HT1080 (cell line): Measurements from ENCODE around the gene ULK4. TPM values are rescaled to one million over a fixed set of nuclear protein-coding genes. Genes with fewer than 3 reads are reported as not detected.
A peak's percentile ranks its signal among the peaks of the same experiment; 100 is the strongest.

Source experiments
- DNase-seq: peaks from one replicate; pipeline ENCODE4 v3.0.0-alpha.2; 2015; ENCODE audit warnings: low read depth
- total RNA-seq: library from RNA; depleted of rRNA; stranded (reverse); fragments of >200 nt; shearing (Covaris generic); gene quantifications from 2 replicates; pipeline ENCODE4 v1.2.3, GENCODE V29; 2014

The ULK4 gene
- total RNA-seq, 1 experiment from 2014 or later: 4.8 TPM

DNA sequence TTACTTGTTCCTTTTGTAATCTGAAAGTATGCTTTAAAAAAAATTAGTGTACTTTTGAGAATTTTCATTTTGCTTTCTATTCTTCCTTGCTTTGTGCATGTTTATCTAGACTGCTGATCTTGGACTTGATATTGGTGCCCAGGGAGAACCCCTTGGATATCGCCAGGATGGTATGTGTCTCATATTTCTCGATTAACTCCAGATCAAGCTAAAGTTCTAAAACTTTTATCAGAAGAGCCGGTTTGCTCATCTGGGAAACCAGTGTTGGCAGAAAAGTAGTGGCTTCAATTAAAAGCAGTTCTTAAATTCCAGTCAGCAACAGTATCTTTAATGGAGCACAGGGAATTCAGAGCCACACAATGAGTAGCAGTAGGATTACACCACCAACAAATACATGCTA is 724.0 kb downstream of the ULK4 start:
- no peak for DNase-seq

DNA sequence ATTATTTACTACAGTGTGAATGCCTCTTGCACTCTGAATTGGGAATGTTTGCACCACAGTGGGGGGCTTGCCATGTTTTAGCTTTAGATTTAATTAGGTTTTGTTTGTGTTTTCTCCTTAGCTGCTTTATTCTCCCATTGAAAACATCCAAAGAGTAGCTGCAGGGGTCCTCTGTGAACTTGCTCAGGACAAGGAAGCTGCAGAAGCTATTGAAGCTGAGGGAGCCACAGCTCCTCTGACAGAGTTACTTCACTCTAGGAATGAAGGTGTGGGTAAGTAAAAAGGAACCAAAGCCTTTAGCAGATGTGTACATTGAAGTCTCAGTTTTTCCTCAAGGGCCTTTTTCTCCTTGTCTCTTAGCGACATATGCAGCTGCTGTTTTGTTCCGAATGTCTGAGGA is 725.7 kb downstream of the ULK4 start:
- no peak for DNase-seq

DNA sequence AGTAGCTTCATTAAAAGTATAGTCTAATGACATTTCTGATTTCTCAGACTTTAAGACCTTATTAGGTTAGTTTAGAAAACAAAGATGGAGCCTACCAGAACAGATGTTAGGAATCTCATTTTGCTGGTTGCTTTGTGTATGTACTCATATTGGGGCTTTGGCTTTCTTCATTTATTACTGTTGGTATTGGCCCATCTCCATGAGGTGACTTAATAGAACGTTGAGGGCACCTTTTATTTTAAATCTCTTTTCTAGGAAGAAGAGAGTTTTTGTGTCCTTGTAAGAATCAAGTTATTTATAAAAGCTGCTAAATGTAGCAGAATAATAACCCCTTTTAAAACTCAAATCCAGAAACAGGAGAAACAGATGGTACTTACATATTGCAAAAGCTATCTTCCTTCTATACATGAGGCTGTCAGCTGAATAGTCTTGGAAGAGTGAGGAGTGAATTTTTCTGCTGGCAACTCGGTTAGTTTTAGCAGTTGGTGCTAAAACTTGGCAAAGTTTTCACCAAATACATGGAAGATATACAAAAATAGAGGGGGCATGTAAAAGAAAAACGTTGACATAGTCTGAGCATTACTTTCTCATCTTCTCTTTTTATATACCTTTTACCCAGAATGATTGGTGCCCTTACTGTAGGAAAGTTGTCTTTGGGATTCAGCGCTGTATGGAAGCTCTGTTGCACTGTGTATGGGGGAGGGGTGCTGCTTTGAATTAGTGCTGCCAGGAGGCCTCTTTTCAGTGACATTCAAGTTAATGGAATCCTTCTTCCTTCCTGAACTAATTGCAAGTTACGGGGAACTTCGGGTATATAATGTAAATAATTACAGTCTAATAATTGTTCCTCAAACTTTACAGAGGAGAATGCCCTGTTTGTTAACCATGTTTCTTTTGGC is 726.8 kb downstream of the ULK4 start:
- no peak for DNase-seq

- peak; percentile 31 for DNase-seq
Measured at GRCh38 chr3:41224120-41224806, 737.6 kb downstream of the ULK4 start.

GRCh38 chr3:41223691-41224090 is 738.2 kb downstream of the ULK4 start:
- no peak for DNase-seq

DNA sequence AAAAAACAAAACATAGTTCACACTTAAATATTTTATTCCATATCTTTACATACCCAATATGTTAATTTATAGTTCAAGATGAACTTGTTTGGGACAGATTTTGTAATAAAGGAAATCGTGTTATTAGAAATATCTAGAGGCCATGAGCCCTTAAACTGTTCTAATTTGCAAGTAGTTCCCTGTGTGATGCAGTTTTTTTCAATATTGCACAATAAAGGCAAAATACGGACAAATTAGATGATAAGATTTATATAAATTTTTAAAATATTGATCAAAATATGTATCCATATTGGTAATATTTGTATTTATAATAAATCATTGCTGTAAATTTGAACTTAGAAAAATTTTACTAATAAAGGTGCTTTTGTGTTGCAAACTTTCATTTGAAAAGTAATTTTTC is 738.8 kb downstream of the ULK4 start:
- DNase-seq: no peak

GRCh38 chr3:41222501-41222900 is 739.4 kb downstream of the ULK4 start:
- DNase-seq: no peak

GRCh38 chr3:41222012-41222411 is 739.9 kb downstream of the ULK4 start:
- no peak for DNase-seq

DNA sequence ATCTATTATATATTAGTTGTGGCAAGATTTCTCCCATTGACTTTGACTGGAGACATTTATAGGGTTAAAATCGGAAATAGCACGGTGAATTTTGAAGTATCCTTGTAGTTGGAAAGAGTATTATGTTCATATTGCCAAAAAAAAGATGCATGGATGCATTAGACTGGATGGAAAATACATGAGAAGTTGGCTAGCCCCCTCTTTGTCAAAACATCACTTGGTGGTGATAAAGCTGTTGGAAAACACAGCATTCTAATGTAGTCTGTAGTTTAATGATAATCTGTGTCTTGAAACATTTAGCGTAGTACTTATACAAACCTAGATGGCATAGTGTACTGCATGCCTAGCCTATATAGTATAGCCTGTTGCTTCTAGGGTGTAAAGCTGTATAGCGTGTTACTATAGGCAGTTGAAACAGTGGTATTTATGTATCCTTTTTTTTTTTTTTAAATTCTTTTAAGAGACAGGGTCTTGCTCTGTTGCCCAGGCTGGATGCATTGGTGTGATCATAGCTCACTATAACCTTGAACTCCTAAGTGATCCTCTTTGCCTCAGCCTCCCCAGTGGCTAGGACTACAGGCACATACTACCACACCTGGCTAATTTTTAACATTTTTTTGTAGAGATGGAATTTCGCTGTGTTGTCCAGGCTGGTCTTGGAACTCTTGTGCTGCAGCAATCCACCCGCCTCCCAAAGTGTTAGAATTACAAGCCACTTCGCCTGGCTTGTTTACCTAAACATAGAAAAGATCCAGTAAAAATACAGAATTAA is 740.8 kb downstream of the ULK4 start:
- no peak for DNase-seq

GRCh38 chr3:41219424-41219823 is 742.5 kb downstream of the ULK4 start:
- DNase-seq: no peak

DNA sequence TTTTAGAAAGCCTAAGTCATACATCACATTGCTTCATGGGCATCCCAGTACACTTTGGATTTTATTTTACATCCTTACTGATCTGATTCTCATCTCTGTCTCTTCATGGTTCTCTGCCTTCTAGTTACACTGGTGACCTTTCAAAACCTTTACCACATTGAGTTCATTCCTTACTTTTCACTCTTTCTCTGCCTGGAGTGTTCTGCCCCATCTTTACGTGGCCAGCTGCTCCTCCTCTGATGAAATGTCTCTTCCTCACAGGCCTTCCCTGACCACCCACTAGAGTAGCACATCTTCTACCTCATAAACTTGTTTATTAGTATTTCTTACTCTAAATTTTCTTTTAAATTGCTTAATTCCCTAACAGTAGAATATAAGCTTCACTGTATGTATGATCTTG is 744.9 kb downstream of the ULK4 start:
- no peak for DNase-seq

DNA sequence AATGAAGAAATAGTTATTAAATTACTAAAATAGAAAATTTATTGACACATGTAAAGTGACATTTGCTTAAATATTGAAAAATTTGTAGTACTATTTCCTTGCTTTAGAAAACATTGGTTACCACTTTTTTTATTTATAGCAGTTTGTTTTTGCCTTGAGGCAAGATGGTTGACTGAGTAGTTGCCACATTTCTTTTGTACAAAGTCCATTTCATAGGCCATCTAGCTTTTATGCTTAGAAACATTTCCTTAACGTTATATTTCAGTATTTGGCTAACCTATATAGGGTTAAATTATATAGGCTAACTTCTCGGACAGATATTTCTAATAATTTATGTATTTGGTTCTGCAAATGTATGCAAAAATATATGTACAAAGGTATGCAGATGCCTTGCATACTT is 745.5 kb downstream of the ULK4 start:
- DNase-seq: no peak

GRCh38 chr3:41213588-41213987 is 748.3 kb downstream of the ULK4 start:
- DNase-seq: no peak

GRCh38 chr3:41212088-41212487 is 749.8 kb downstream of the ULK4 start:
- no peak for DNase-seq

- DNase-seq: no peak
Measured at GRCh38 chr3:41210966-41211365, 750.9 kb downstream of the ULK4 start.

DNA sequence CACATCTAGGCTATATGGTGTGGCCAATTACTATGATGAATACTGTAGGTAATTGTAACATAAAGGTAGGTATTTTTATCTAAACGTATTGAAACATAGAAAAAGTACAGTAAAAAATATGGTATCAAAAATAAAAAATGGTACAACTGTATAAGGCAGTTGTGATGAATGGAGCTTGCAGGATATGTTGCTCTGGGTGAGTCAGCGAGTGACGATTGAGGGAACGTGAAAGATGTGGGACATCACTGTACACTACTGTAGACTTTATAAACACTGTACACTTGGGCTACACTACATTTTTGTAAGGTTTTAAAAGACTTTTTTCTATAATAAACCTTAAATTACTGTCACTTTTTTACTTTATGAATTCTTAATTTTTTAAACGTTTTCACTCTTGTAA is 752.3 kb downstream of the ULK4 start:
- DNase-seq: no peak

DNA sequence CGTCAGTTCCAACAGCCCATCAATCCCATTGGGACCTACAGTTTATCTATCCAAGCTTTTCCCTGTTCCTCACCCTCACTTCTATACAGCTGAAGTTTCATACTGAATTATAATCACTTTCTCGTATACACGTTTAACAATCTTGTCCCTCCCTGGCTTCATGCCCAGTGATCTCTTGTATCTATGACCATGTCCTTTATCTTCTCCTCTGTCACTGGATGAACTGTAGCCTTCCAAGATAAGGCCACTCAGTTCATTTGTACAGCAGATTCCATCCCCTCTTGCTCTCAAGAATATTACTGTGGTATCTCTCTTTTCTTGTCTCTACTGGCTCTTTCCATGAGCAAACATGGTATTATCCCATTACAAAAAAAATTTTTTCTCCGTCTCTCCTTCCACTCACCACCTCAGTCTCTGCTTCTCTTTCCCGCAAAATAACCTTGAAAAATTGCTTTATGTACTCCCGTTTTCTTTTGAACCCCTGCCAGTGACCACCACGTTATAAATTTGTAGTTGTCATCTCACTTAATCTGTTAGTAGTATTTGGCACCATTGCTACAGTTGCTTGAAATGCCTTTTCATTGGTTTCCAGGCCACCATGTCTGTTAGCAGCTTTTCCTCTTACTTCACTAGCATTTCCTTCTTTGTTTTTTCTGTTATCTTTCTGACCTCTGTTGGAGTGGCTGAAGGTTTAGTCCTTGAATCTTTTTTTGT is 753.2 kb downstream of the ULK4 start:
- no peak for DNase-seq

GRCh38 chr3:41207355-41207754 is 754.5 kb downstream of the ULK4 start:
- DNase-seq: no peak

DNA sequence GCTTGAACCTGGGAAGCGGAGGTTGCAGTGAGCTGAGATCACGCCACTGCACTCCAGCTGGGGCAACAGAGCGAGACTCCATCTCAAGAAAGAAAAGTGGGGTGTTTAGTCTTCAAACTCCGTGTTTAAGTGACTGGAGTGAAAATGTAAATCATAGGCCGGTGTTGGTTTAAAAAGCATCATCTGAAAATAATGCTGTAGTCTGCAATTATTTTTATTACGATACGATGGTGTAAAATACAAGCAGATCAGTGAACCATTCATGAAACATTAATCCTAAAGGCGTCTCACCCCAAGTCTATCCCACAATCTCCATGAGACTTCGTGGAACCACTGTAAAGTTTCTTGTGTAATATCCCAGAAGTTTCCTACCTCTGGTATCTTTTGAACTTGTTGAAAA is 756.3 kb downstream of the ULK4 start:
- no peak for DNase-seq

DNA sequence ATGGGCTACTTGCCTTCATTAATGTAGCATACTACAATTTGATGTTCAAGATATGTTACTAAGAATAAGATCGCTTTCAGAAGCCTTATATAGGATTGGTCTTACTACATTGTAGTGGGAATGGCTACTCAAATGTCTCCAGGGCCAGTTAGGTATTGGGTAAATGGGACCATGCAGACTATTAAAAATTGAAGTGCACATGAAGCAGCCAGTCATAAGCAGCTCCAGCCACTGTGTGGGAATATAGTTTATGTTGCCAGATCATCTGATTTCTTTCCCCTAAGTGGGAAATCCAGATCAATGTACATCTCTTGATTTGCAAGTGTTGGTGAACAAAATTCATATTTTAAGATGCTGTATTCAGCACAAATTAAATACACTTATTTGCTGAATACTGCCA is 757.5 kb downstream of the ULK4 start:
- DNase-seq: no peak

- DNase-seq: peak; percentile 58
Measured at GRCh38 chr3:41202834-41203345, 759.0 kb downstream of the ULK4 start.
